Measurements from ENCODE around the gene AGAP6.
"Not testable (repeated sequence)": the region's sequence is repeated elsewhere in the genome, so short reads cannot be mapped to it uniquely, and the experiment has no call there.

Gene AGAP6

DNA sequence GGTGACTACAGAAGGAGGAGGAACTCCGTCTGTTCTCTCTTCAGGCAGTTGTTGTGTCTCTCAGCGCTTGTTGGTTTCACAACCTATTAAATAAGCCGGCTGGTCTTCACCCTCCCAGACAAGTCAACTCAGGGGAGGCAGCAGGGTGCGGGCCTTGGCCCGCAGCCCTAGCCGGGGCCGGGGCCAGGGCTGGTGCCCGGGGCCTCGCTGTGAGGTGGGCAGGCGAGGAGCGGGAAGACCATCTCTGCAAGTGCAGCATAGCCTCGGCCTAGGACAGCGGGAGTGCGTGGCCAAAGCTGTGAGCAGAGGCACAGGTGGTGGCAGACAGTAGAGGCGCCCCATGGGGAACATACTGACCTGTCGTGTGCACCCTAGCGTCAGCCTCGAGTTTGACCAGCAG, at the start of gene AGAP6:
AGAP6 (plus strand) TSS at position 31 of the 400 bp plus-strand sequence; CDS start at position 341, 310 bp downstream.
- not testable (repeated sequence) for ATAC-seq

DNA sequence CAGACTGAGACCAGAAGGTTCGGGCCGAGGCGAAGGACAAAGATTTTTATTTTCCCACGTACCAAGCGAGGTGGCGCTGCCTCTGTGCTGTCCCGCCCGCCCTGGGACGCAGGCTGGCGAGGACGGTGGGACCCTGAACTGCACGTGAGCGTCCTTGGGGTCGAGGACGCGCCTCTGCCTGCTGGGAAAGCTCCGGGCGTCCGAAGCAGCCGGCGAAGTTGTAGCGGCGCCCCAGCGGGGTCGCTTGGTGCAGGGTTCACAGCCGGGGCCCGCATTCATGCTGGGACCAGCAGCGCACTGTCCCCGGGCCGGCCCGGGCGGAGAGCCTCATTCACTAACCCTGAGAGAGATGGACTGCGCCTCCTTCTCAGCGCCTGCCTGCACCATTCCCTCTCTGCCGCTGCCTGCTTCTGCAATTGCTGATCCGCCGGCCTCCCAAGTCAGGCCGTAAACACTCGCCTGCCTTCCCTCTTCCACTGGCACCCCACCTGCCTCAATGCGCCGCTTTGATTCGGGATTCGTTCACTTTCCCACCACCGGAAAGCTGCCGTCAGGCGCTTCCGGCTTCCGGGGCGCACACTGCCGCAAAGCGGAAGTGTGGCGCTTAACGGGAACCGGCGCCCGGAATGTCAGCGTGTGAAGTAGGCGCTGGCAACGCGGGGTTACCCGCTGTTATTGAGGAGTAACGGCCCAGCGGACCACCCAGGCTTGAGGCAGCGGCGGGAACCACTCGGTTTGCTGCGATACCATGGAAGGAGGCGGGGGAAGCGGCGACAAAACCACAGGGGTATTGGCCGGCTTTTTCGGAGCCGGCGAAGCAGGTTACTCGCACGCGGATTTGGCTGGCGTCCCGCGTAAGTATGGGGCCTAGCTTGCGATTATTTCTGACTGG, 46.5 kb upstream of the AGAP6 start, which contains the start of the genes PARG and TIMM23B:
PARG (minus strand) TSS at position 581 of the 892 bp plus-strand sequence; CDS start at position 279, 302 bp downstream.
TIMM23B (plus strand) TSS at position 607 of the 892 bp plus-strand sequence; CDS start at position 749, 142 bp downstream.
- peak; percentile 86 for ATAC-seq

DNA sequence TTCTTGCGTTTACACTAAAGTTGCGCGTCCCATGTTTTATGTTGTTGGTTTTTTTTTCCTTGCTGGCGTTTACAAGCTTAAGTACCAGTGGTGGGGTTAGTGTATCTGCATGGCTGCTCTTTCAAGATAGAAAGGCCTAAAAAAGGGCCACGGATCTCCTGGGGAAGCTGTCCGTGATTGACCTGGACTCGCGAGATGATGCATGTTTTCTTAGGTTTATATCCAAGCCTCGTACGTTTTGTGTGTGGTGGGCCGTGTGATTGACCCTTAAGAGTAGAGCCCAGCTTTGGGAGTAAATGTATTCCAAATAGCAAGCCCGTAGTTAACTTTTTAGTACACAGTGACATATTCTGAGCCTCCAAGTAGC, 45.9 kb upstream of the AGAP6 start:
- peak; percentile 50 for ATAC-seq

DNA sequence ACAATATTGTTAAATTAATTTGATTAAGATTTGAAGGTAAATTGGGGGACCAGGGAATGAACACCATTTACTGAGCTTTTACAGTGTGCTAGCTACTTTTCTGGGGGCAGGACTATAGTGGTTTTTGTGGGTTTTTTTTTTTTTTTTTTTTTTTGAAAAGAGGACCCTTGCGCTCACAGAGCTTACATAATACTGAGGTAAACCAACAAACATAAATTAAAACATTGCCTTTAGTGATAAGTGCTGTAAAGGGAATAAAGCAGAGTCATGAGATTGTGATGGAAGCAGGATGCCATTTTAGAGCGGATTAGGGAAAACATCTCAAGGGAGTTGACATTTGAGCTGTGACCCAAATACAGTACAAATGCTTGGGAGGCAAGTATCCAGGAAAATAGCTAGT, 44.6 kb upstream of the AGAP6 start:
- not testable (repeated sequence) for ATAC-seq

DNA sequence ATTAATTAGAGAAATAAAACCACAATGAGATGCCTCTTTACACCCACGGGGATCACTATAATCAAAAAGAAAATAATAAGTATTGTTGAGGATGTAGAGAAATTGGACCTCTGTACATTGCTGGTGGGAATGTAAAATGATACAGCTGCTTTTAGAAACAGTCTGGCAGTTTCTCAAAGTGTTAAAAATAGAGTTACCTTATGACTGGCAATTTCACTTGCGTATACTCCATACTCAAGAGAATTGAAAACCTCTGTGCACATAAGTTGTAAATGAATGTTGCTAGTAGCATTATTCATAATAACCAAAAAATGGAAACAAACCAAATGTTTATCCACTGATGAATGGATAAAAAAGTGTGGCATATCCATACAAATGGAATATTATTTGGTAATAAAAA, 40.1 kb upstream of the AGAP6 start:
- not testable (repeated sequence) for ATAC-seq
- peak; percentile 77 for TF ChIP-seq ZNF8 (CRISPR knock-in tag; IDR thresholded peaks at IDR 0.05)

DNA sequence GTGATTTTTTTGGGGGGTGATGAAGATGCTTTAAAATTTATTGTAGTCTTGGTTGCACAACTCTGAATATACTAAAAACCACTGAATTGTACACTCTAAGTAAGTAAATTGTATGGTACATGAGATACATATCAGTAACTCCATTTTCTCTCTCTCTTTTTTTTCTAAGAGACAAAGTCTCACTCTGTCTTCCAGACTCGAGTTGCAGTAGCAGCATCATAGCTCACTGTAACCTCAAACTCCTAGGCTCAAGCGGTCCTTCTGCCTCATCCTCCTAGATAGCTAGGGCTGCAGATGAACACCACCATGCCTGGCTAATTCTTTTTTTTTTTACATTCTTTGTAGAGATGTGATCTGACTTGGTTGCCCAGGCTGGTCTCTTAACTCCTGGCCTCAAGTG, 39.5 kb upstream of the AGAP6 start:
- not testable (repeated sequence) for ATAC-seq

DNA sequence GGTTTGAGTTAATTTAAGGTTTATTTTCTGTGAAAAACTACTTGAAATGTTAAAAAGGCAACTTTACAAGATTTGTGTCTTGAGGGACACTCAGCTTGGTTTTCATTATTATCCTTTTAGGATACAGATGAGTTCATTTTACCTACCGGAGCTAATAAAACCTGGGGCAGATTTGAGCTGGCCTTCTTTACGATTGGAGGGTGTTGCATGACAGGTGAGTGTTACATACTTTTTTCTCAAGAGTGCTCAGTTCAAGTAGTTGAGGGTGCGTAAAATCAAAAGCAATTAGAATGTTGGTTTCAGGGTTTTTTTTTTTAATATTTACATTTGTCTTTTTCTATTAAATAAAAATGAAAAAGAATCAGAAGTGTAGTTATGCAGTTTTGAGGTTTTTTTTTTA, 36.2 kb upstream of the AGAP6 start:
- ATAC-seq: not testable (repeated sequence)

DNA sequence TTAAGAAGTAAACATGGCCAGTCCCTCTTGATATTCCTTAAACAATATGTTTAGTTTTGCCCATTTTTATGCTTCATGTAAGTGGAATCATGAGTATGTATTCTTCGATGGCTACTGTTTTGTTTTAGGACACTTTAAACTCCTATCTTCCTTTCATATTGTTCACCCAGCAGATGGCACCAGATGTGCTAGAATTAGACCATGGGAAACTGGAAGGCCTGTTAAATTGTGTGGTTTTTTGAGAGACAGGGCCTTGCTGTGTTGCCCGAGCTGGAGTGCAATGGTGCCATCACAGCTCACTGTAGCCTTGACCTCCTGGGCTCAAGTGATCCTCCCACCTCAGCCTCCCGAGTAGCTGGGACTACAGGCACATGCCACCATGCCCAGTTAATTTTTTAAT, 35.1 kb upstream of the AGAP6 start:
- ATAC-seq: peak; percentile 50; the same call in 2 of the 3 replicates

DNA sequence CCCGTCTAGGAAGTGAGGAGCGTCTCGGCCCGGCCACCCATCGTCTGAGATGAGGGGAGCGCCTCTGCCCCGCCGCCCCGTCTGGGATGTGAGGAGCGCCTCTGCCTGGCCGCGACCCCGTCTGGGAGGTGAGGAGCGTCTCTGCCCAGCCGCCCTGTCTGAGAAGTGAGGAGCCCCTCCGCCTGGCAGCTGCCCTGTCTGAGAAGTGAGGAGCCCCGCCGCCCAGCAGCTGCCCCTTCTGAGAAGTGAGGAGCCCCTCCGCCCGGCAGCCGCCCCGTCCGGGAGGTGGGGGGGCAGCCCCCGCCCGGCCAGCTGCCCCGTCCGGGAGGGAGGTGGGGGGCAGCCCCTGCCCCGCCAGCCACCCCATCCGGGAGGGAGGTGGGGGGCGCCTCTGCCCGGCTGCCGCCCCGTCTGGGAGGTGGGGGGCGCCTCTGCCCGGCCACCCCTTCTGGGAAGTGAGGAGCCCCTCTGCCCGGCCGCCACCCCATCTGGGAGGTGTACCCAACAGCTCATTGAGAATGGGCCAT, 17.8 kb upstream of the AGAP6 start:
- ATAC-seq: not testable (repeated sequence)

DNA sequence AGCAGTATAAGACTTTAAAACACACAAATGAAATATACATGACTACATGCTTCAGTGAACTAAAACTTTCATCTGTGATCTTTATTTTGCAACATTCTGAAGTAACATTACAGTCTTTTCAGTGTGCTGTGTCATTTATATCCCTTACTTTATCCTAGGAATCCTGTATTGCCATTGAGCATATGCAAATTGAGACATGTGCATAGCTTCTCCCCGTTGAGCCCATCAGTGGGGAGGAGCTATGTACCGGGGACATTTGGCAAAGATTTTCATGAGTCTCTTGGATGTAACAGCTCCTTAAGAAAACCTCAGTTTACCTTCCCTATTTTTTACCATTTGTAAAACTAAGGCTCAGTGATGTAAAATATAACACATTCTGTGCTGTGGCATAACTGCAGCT, 16.7 kb upstream of the AGAP6 start:
- not testable (repeated sequence) for ATAC-seq

DNA sequence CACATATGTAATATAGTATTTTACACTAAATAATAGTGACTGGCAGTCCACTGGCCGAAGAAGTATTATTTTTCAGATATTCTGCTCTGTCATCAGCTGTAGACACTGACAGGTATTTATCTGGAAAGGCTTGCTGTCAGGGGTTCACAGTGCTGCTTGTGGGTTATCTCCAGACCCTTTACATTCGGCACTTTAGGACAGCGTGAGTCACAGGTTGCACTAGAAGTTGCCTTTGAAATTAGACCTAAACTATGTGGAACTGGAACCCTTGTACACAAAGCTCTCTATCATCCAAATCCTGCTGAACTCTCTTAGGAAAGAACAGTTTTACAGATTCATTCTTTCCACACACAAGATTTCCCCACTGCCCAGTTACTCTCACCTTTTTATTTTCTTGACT, 16.1 kb upstream of the AGAP6 start:
- ATAC-seq: not testable (repeated sequence)

DNA sequence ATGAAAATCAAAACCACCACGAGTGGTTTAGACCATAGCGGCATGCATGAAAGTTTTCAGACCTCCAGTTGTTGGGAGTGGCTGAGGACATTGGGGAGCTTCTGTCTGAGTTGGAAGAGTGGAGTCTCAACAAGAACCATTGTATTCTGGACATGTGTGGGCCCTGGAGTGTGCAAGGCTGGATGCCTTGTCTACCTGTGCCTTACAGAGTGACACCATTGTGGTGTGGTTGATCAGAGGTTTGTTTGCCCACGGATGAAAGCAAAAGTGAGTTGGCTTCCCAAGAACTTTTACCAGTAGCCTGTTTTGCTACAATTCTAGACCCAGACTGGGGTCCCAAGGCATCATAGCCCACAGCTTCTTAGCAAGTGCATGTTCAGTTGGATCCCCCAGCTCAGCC, 10.4 kb upstream of the AGAP6 start:
- not testable (repeated sequence) for ATAC-seq

DNA sequence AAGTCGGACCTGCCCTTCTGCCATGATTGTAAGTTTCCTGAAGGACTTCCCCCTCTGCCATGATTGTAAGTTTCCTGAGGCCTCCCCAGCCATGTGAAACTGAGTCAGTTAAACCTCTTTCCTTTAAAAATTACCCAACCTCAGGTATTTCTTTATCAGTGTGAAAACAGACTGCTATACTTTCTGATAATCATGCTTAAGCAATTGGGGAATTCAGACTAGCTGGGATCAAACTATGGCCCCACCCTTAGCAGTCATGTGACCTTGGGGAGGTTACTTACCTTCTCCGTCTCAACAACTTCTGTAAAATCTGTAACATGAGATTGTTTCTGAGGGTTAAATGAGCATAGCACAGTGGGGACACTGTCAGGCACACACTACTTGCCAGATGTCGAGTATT, 999 bp upstream of the AGAP6 start:
- not testable (repeated sequence) for ATAC-seq

DNA sequence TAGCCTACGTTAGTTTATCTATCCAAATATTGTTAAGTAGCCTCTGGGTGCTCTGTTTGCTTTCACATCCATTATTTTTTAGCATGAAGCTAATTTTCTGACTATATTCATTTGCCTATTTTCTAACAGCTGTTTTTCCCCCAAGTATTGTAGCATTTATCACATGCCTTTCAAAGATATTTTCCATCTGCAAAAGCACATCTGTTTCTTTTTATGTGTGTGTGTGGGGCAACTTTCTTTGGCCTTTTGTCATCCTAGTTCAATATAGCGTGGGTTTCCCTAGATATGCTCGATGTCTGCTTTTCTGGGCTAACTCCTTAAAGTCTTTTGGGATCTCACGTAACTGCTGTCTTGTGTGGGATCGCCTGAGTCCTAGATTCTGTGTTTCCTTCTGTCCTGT, 7.1 kb downstream of the AGAP6 start:
- ATAC-seq: not testable (repeated sequence)

DNA sequence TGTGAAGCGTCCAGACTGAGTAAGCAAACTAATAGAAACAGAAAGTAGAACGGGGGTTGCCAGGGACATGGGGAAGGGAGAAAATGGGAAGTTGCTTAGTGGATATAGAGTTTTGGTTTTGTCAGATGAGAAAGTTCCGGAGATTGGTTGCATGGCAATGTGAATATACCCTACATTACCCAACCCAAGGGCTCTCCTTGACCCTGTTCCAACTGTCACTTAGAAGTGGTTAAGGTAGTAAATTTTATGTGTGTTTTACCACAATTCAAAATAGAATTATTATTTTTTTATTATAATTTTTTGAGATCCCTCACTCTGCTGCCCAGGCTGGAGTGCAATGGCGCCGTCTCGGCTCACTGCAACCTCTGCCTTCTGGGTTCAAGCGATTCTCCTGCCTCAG, 25.8 kb downstream of the AGAP6 start:
- not testable (repeated sequence) for ATAC-seq

DNA sequence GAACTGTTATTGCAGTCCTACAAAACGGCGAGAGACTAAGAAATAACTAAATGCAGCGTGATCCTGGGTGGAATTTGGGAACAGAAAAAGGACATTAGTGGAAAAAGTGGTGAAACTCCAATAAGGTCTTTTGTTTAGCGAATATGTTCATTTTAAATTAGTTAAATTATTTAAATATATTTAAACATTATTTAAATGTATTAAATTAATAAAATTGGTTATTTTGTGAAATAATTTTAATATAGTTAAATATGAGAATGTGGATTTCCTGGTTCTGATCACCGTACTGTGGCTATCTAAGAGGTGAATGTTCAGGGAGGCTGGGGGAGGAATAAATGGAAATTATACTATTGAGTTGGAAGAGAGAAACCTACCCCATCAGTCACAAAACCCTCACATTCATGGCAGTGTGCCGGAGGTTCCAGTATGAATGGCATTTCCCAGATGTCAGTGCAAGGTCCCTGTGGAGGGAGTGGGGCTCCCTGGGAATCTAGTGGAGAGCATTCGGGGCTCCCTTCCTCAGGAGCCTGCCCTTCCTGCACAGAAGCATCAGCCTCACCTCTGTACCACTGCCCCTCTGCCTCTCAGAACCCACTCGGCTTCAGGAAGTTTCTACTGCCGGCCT, 27.5 kb downstream of the AGAP6 start:
- ATAC-seq: not testable (repeated sequence)

DNA sequence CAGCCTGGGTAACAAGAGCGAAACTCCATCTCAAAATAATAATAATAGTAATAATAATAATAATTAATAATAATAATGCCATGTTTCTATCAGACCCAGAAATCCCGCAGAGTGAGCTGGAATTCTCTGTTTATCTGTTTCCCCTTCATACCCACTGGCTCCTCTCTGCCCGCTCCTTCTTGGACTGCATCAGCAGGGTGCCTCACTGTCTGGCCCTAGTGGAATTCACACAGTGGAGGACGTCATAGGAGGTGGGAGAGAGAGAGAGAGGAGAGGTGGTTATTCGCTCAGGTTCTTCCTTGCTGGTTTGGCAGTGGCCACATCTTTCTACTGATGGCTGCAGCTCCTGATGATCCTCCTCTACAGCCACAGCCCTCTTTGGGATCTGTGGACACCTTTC, 28.7 kb downstream of the AGAP6 start:
- ATAC-seq: not testable (repeated sequence)

DNA sequence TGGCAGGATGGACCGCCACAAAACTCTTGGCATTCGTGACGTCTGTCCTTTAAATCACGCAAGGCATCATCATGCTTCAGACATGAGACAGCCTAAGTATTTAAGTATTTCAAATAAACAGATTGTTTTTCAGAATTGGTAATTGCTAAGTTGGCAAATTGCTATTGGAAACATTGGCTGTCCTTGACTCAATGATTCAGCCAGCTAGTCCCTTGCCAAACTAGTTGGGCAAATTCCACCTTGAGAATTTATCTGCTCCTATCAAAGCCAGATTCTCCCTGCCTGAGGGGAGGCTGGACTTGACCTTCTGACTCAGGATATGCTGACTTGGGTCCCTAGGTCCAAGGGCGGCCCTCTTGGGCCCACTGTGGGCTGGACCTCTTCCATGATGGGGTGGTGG, 29.4 kb downstream of the AGAP6 start:
- ATAC-seq: not testable (repeated sequence)

DNA sequence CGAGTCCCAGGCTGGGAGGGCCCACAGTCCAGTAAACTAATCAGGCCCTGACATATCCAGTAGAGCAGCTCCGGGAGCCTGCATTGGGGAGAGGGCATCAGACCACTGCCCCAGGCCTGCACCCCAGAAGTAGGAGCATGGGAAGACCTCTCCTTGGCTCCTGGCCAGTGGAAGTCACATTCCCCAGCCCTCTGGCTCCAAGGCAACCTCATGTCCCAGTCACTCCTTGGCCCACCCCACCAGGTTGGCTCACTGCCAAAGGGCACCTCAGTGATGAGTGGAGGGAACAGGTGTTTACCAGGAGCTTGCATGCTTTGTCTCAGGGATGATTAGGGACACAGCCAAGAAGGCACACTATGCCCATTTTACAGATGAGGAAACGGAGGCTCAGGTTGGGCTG, 31.1 kb downstream of the AGAP6 start:
- ATAC-seq: not testable (repeated sequence)

DNA sequence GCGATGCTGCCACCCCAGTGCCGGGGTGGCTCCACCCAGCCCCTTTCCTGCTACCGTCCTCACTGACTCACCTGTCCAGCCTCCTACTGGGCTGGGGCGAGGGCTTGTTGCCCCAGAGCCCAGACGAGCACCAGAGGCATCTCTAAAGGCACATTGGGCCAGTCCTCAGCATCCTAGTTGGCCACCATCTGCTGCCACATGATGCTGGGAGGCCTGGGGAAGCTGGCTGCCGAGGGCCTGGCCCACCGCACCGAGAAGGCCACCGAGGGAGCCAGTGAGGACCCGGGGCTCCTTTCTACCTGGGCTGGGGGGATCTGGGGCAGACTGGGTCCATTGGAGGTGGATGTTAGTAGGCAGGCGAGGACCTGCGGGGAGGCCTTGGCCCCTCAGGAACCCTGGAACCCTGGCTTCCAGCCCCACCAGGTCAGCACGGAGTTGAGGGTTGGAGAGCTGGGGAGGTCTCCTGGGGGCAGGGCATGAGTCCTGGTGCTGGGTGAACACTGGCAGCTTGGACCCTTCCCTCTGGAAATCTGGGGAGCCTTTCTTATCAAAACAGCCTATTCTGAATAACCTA, 32.3 kb downstream of the AGAP6 start:
- ATAC-seq: not testable (repeated sequence)

Data from SK-N-SH treated with all-trans-retinoic acid at 6 μM for 48 hours (cell line).